WERI-Rb-1 (cell line): ENCODE results near the gene TMC8.

Source experiments
- DNase-seq: peaks from one replicate; pipeline ENCODE4 v3.0.0-alpha.2; 2020
- H3K27ac ChIP-seq: fragments of 250-450 bp; sonication (Bioruptor Pico); 2 replicates; pipeline ENCODE4 v1.5.1; 2020; ENCODE audit warnings: mild to moderate bottlenecking, moderate library complexity
- H3K27me3 ChIP-seq: fragments of 250-450 bp; sonication (Bioruptor Pico); 2 replicates; pipeline ENCODE4 v1.5.1; 2021; ENCODE audit warnings: mild to moderate bottlenecking, low read depth, moderate library complexity; ENCODE audit not compliant: insufficient read depth, severe bottlenecking
- H3K36me3 ChIP-seq: fragments of 250-450 bp; sonication (Bioruptor Pico); 2 replicates; pipeline ENCODE4 v1.5.1; 2020; ENCODE audit warnings: mild to moderate bottlenecking, moderate library complexity
- H3K4me3 ChIP-seq: 2 replicates; pipeline ENCODE4 v1.5.1; 2011; ENCODE audit warnings: low read depth, mild to moderate bottlenecking, control low read depth, low read length
- H3K9me3 ChIP-seq: fragments of 250-450 bp; sonication (Bioruptor Pico); 2 replicates; pipeline ENCODE4 v1.5.1; 2021; ENCODE audit warnings: mild to moderate bottlenecking, moderate library complexity; ENCODE audit not compliant: severe bottlenecking
- CTCF ChIP-seq: IDR thresholded peaks from 2 replicates; pipeline ENCODE4 v1.5.1; 2011; ENCODE audit warnings: low read depth, mild to moderate bottlenecking, control low read depth, inconsistent platforms, low read length

Gene TMC8

GRCh38 chr17:78179372-78179771 lies 48.8 kb downstream of the TMC8 start:
- Histone ChIP-seq H3K36me3 (peaks cover 96% of the 10 kb centered on the region), H3K27ac (no peak overlapping the region), H3K9me3 (no peaks in the 10 kb centered on the region), H3K4me3 (no peak overlapping the region), H3K27me3 (no peaks in the 10 kb centered on the region)
- TF ChIP-seq CTCF, result no peak
- no peak for DNase-seq

GRCh38 chr17:78180083-78180482 lies 49.5 kb downstream of the TMC8 start:
- H3K27ac ChIP-seq, result no peak overlapping the region
- no peaks in the 10 kb centered on the region for H3K27me3 ChIP-seq
- no peaks in the 10 kb centered on the region for H3K9me3 ChIP-seq
- H3K36me3 ChIP-seq, result peaks cover 96% of the 10 kb centered on the region
- TF ChIP-seq CTCF, result no peak
- no peak overlapping the region for H3K4me3 ChIP-seq
- DNase-seq, result no peak

GRCh38 chr17:78180508-78180907 lies 49.9 kb downstream of the TMC8 start:
- Histone ChIP-seq H3K4me3 (no peak overlapping the region), H3K27ac (no peak overlapping the region), H3K9me3 (no peaks in the 10 kb centered on the region), H3K27me3 (no peaks in the 10 kb centered on the region), H3K36me3 (peaks cover 96% of the 10 kb centered on the region)
- DNase-seq, result no peak
- TF ChIP-seq CTCF, result no peak

GRCh38 chr17:78182504-78182903 lies 51.9 kb downstream of the TMC8 start:
- Histone ChIP-seq H3K9me3 (no peaks in the 10 kb centered on the region), H3K27me3 (no peaks in the 10 kb centered on the region), H3K36me3 (peaks cover 81% of the 10 kb centered on the region), H3K27ac (no peak overlapping the region), H3K4me3 (no peak overlapping the region)
- no peak for TF ChIP-seq CTCF
- no peak for DNase-seq

GRCh38 chr17:78183916-78184315 lies 53.3 kb downstream of the TMC8 start:
- no peak for TF ChIP-seq CTCF
- Histone ChIP-seq H3K27ac (no peak overlapping the region), H3K27me3 (no peaks in the 10 kb centered on the region), H3K9me3 (no peaks in the 10 kb centered on the region), H3K4me3 (no peak overlapping the region), H3K36me3 (peaks cover 67% of the 10 kb centered on the region)
- DNase-seq, result no peak

GRCh38 chr17:78184351-78184750 lies 53.8 kb downstream of the TMC8 start:
- H3K27ac ChIP-seq, result no peak overlapping the region

More at GRCh38 chr17:78184351-78184750, 53.8 kb downstream of the TMC8 start:
- no peak for TF ChIP-seq CTCF
- Histone ChIP-seq H3K4me3 (no peak overlapping the region), H3K27me3 (no peaks in the 10 kb centered on the region), H3K36me3 (peaks cover 63% of the 10 kb centered on the region), H3K9me3 (no peaks in the 10 kb centered on the region)
- DNase-seq, result no peak
